HepG2 (cell line): Measurements from ENCODE around the gene DDRGK1. TPM values are rescaled to one million over a fixed set of nuclear protein-coding genes. Genes with fewer than 3 reads are reported as not detected.

Experiments
- FOXJ3 ChIP-seq: sonication (generic); formaldehyde crosslinking; IDR thresholded peaks from 2 replicates; pipeline ENCODE4 v1.4.0; 2020; ENCODE audit warnings: missing genetic modification reagents, mild to moderate bottlenecking, borderline replicate concordance
- JDP2 ChIP-seq: sonication (generic); formaldehyde crosslinking; IDR thresholded peaks from 2 replicates; pipeline ENCODE4 v1.8.1; 2022; ENCODE audit warnings: missing genetic modification reagents, borderline replicate concordance
- MED13 ChIP-seq: sonication (generic); formaldehyde crosslinking; IDR thresholded peaks from 2 replicates; pipeline ENCODE4 v1.5.0; 2020; ENCODE audit warnings: missing genetic modification reagents
- POLR2AphosphoS5 ChIP-seq: IDR thresholded peaks from 2 replicates; pipeline ENCODE4 v1.6.1; 2012; ENCODE audit warnings: low read depth, low read length
- SOX6 ChIP-seq, 2 experiments: fragments of 450-650 bp in 1 of 2; sonication (generic) in 1 of 2; formaldehyde crosslinking in 1 of 2; IDR thresholded peaks; 2 replicates each; pipeline versions ENCODE4 v1.4.0 to v1.6.1; 2017 to 2020; ENCODE audit warnings: antibody characterized with exemption in 1 of 2, mild to moderate bottlenecking in 1 of 2, missing genetic modification reagents in 1 of 2
- TEAD3 ChIP-seq: optimal IDR thresholded peaks from 2 replicates; pipeline ENCODE3; 2016; ENCODE audit warnings: borderline replicate concordance
- ZBTB20 ChIP-seq: sonication (generic); formaldehyde crosslinking; IDR thresholded peaks from 2 replicates; pipeline ENCODE4 v1.8.1; 2023; ENCODE audit warnings: missing genetic modification reagents, low read depth, mild to moderate bottlenecking, borderline replicate concordance
- ZBTB42 ChIP-seq: sonication (generic); formaldehyde crosslinking; IDR thresholded peaks from 2 replicates; pipeline ENCODE4 v1.5.0; 2020; ENCODE audit warnings: mild to moderate bottlenecking, missing genetic modification reagents
- ZMYM3 ChIP-seq: sonication (generic); formaldehyde crosslinking; IDR thresholded peaks from 2 replicates; pipeline ENCODE4 v1.5.1; 2020; ENCODE audit warnings: mild to moderate bottlenecking, missing genetic modification reagents
- ZNF431 ChIP-seq: sonication (generic); formaldehyde crosslinking; IDR thresholded peaks from 2 replicates; pipeline ENCODE4 v1.9.0; 2022; ENCODE audit warnings: missing genetic modification reagents, low read depth, mild to moderate bottlenecking, borderline replicate concordance
- ZNF441 ChIP-seq: sonication (generic); formaldehyde crosslinking; IDR thresholded peaks from 2 replicates; pipeline ENCODE4 v1.7.0; 2021; ENCODE audit warnings: missing genetic modification reagents, borderline replicate concordance
- ZNF552 ChIP-seq: sonication (generic); formaldehyde crosslinking; IDR thresholded peaks from 2 replicates; pipeline ENCODE4 v1.9.0; 2022; ENCODE audit warnings: missing genetic modification reagents, mild to moderate bottlenecking, borderline replicate concordance
- ZNF703 ChIP-seq: sonication (generic); formaldehyde crosslinking; IDR thresholded peaks from 2 replicates; pipeline ENCODE4 v1.5.1; 2020; ENCODE audit warnings: missing genetic modification reagents, mild to moderate bottlenecking, moderate library complexity, borderline replicate concordance
- ZNF740 ChIP-seq: sonication (generic); formaldehyde crosslinking; IDR thresholded peaks from 2 replicates; pipeline ENCODE4 v1.4.0; 2020; ENCODE audit warnings: missing genetic modification reagents
- polyA plus RNA-seq, 8 experiments: library from polyadenylated mRNA; depleted of rRNA in 3 of 8; stranded (reverse) in 7 of 8; unstranded in 1 of 8; fragments of >200 nt; fragmentation: Illumina TruSeq in 4 of 8; extraction: Trizol in 4 of 8; gene quantifications; 2 replicates each; pipeline versions ENCODE4 v1.2.1 to v1.2.3, GENCODE V29; 2011 to 2016; ENCODE audit warnings: low read depth in 4 of 8, missing spikeins in 1 of 8, mixed read lengths in 1 of 8; ENCODE audit not compliant: insufficient read depth in 1 of 8
- total RNA-seq, 5 experiments: library from RNA; depleted of rRNA; stranded (reverse); fragments of >200 nt; fragmentation: Illumina TruSeq; extraction: Trizol; gene quantifications; 2 replicates each; pipeline ENCODE4 v1.2.3, GENCODE V29; 2016; ENCODE audit warnings: low read depth in 1 of 5
- TF ChIP-seq, protein P1 (sequence below): sonication (generic); formaldehyde crosslinking; IDR thresholded peaks from 2 replicates; pipeline ENCODE4 v1.4.0; 2020; ENCODE audit warnings: mild to moderate bottlenecking, missing genetic modification reagents
- TF ChIP-seq, protein P2 (sequence below), 2 experiments: IDR thresholded peaks; 2 replicates each; pipeline ENCODE4 v1.6.1; 2011 to 2012; ENCODE audit warnings: low read length in 2 of 2, borderline replicate concordance in 1 of 2, low read depth in 1 of 2, mild to moderate bottlenecking in 1 of 2, moderate library complexity in 1 of 2

Gene DDRGK1
- total and polyA plus RNA-seq, 2 of the 13 experiments (the other 11 are each of a cell fraction or from before 2014, with no cell fraction given): 96.7 to 149 TPM

- TF ChIP-seq, protein P1, sequence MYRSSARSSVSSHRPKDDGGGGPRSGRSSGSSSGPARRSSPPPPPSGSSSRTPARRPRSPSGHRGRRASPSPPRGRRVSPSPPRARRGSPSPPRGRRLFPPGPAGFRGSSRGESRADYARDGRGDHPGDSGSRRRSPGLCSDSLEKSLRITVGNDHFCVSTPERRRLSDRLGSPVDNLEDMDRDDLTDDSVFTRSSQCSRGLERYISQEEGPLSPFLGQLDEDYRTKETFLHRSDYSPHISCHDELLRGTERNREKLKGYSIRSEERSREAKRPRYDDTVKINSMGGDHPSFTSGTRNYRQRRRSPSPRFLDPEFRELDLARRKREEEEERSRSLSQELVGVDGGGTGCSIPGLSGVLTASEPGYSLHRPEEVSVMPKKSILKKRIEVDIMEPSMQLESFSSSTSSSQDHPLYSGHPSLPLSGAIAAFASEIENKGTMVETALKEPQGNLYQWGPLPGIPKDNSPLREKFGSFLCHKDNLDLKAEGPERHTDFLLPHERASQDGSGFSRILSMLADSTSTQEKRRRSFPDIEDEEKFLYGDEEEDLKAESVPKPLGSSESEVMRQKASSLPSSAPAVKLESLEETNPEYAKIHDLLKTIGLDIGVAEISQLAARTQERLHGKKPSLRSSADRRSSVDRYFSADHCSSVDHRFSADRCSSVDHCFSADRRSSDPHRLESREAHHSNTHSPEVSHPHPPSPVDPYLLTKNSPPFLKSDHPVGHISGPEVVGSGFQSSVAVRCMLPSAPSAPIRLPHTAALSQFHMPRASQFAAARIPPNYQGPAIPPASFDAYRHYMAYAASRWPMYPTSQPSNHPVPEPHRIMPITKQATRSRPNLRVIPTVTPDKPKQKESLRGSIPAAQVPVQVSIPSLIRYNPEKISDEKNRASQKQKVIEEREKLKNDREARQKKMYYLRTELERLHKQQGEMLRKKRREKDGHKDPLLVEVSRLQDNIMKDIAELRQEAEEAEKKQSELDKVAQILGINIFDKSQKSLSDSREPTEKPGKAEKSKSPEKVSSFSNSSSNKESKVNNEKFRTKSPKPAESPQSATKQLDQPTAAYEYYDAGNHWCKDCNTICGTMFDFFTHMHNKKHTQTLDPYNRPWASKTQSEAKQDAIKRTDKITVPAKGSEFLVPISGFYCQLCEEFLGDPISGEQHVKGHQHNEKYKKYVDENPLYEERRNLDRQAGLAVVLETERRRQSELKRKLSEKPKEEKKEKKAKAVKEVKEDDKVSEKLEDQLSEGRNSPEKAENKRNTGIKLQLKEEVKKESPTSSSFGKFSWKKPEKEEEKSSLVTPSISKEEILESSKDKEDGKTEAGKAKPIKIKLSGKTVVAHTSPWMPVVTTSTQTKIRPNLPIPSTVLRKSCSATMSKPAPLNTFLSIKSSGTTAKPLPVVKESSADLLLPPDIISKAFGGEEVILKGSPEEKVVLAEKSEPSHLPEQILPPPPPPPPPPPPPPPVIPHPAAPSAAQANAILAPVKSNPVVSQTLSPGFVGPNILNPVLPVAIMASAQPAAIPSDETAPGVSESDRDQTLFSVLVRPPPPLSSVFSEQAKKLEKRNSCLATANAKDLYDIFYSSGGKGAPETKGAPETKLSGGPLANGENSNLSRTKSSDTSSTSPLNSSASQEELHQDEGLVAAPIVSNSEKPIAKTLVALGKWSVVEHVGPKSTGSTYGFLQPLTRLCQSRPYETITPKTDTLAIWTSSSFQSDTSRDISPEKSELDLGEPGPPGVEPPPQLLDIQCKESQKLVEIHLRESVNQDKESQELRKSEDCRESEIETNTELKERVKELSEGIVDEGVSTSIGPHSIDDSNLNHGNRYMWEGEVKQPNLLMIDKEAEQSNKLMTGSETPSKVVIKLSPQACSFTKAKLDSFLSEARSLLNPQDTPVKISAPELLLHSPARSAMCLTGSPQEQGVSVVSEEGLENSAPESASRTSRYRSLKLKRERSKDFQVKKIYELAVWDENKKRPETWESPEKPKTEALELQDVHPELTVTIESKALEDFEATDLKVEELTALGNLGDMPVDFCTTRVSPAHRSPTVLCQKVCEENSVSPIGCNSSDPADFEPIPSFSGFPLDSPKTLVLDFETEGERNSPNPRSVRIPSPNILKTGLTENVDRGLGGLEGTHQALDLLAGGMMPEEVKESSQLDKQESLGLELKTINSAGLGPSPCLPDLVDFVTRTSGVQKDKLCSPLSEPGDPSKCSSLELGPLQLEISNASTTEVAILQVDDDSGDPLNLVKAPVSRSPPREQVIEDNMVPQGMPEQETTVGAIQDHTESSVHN: 0 out of 2 replicates have a peak, but pooled peaks have one; percentile 54
- TF ChIP-seq ZNF703 (CRISPR knock-in tag) (no peak), ZBTB20 (peak; percentile 82; the same call in 1 of the 2 replicates), ZBTB42 (CRISPR knock-in tag) (peak; percentile 63; the same call in 1 of the 2 replicates), ZNF740 (CRISPR knock-in tag) (no peak), MED13 (CRISPR knock-in tag) (no peak), ZMYM3 (CRISPR knock-in tag) (peak; percentile 98), FOXJ3 (CRISPR knock-in tag) (peak; percentile 36; the same call in 1 of the 2 replicates), TEAD3 (CRISPR knock-in tag) (peak; percentile 83), ZNF552 (CRISPR knock-in tag) (no peak; the same call in none of the 2 replicates), ZNF431 (CRISPR knock-in tag) (peak; percentile 63), SOX6 (IDR thresholded peaks at IDR 0.05) (no peak), SOX6 (CRISPR knock-in tag; IDR thresholded peaks at IDR 0.05) (peak; percentile 82), ZNF441 (CRISPR knock-in tag) (no peak), JDP2 (peak; percentile 71; the same call in 1 of the 2 replicates), POLR2AphosphoS5 (no peak)
- TF ChIP-seq, protein P2, sequence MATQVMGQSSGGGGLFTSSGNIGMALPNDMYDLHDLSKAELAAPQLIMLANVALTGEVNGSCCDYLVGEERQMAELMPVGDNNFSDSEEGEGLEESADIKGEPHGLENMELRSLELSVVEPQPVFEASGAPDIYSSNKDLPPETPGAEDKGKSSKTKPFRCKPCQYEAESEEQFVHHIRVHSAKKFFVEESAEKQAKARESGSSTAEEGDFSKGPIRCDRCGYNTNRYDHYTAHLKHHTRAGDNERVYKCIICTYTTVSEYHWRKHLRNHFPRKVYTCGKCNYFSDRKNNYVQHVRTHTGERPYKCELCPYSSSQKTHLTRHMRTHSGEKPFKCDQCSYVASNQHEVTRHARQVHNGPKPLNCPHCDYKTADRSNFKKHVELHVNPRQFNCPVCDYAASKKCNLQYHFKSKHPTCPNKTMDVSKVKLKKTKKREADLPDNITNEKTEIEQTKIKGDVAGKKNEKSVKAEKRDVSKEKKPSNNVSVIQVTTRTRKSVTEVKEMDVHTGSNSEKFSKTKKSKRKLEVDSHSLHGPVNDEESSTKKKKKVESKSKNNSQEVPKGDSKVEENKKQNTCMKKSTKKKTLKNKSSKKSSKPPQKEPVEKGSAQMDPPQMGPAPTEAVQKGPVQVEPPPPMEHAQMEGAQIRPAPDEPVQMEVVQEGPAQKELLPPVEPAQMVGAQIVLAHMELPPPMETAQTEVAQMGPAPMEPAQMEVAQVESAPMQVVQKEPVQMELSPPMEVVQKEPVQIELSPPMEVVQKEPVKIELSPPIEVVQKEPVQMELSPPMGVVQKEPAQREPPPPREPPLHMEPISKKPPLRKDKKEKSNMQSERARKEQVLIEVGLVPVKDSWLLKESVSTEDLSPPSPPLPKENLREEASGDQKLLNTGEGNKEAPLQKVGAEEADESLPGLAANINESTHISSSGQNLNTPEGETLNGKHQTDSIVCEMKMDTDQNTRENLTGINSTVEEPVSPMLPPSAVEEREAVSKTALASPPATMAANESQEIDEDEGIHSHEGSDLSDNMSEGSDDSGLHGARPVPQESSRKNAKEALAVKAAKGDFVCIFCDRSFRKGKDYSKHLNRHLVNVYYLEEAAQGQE (IDR thresholded peaks at IDR 0.05; ENCODE audit: borderline replicate concordance in 1 of 2, low read depth in 1 of 2, low read length in 2 of 2): no peak
These were observed 27.6 kb upstream of the DDRGK1 start (continued) for GRCh38 chr20:3231889-3232588.
